Left lobe of liver (tissue), 2 donors: ENCODE measurements around the gene THNSL1. TPM values are rescaled to one million over a fixed set of nuclear protein-coding genes. Genes with fewer than 3 reads are reported as not detected.
A peak's percentile ranks its signal among the peaks of the same experiment; 100 is the strongest.

ENCODE experiments used
- ATAC-seq: fragments of 200-7000 bp; cut with Tn5 transposase; one replicate; pipeline ENCODE4 v1.9.1; 2020; ENCODE audit warnings: mild to moderate bottlenecking, moderate library complexity
- DNase-seq: peaks from one replicate; pipeline ENCODE4 v3.0.0-alpha.2; 2020; ENCODE audit warnings: low spot score
- total RNA-seq: library from RNA; stranded (reverse); gene quantifications from one replicate; pipeline ENCODE4 v1.2.1, GENCODE V29; 2021
- donor health status: DM: no; HTN: no; CAD: no; lungs with moderate emphysema.
- donor health status: DM: no; HTN: yes; CAD: no.

The THNSL1 gene
- total RNA-seq, 1 donor from 2014 or later: 9.2 TPM

- no peak for DNase-seq
- no peak for ATAC-seq
Measured at GRCh38 chr10:25052012-25052411, 35.6 kb downstream of the THNSL1 start.

DNA sequence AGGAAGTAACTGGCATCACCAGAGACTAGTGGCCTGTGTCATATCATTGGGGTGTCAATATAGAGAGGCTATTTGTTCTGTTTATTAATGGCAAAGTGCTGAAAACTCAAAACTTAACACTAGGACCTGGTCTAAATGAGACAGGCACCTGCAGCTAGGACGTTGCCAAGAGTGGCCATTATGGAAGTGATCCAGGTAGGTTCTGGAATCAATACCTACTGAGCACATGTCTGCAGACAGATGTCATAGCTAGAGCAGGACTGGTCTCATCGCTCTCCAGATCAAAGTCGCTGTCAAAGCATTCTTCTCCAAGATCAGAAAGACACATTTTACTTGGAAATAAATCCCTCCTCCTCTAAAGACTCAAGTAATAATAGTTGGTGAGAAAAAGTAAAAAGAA lies 40.3 kb downstream of the THNSL1 start:
- ATAC-seq: peak; percentile 76
- DNase-seq: no peak

DNA sequence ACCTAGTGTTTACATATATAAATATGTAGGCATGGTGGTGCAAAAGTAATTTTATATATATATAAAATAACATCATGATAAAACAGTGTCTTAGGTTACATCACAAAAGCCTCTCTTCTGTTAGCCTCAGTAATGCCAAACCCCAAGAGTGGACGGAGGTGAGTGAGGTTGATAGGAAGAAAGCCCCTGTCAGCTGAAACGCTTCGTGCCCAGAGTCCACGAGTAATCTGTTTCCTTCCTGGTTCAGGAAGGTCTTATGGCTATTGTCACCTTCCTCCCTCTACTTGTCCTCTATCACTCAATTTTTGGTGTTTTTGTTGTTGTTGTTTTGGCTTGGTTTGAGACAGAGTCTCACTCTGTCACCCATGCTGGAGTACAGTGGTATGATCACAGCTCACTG lies 41.5 kb downstream of the THNSL1 start:
- ATAC-seq (no peak), DNase-seq (no peak)

- DNase-seq: peak; percentile 58
Measured at GRCh38 chr10:25059990-25060389, 43.6 kb downstream of the THNSL1 start.

GRCh38 chr10:25061125-25061524 lies 44.7 kb downstream of the THNSL1 start:
- DNase-seq (no peak), ATAC-seq (no peak)

More at GRCh38 chr10:25059990-25060389, 43.6 kb downstream of the THNSL1 start:
- ATAC-seq: peak; percentile 50

GRCh38 chr10:25061711-25062449 lies 45.5 kb downstream of the THNSL1 start:
- peak; percentile 48 for ATAC-seq

GRCh38 chr10:25063157-25063556 lies 46.7 kb downstream of the THNSL1 start:
- DNase-seq (no peak), ATAC-seq (no peak)

More at GRCh38 chr10:25061711-25062449, 45.5 kb downstream of the THNSL1 start:
- DNase-seq: no peak

DNA sequence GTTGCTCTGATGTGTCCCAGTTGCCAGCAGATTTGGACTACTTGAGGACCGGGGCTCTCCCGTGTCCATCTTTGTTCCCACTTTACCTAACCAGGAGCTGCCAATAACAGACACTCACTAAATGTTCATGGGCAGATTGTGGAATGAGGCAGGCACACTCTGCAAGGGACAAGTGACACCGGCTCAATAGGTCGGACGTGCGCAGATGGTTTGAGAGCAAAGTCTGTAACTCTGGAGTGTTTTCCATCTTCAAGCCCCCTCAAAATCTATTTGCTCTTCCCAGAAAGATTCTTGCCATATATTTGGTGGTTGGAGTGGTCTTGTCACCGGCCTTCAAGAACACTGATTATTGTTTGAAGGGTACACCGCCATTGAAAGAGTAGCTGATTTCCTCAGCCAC lies 47.2 kb downstream of the THNSL1 start:
- DNase-seq: no peak
- no peak for ATAC-seq

GRCh38 chr10:25064401-25064800 lies 48.0 kb downstream of the THNSL1 start:
- DNase-seq: no peak
- no peak for ATAC-seq

- ATAC-seq (no peak), DNase-seq (no peak)
Measured at GRCh38 chr10:25065761-25066476, 49.5 kb downstream of the THNSL1 start.

GRCh38 chr10:25068152-25069058 lies 52.0 kb downstream of the THNSL1 start:
- DNase-seq (no peak), ATAC-seq (no peak)

- ATAC-seq: no peak
- no peak for DNase-seq
Measured at GRCh38 chr10:25071227-25071626, 54.8 kb downstream of the THNSL1 start.

- DNase-seq (no peak), ATAC-seq (no peak)
Measured at GRCh38 chr10:25072786-25073185, 56.4 kb downstream of the THNSL1 start.

DNA sequence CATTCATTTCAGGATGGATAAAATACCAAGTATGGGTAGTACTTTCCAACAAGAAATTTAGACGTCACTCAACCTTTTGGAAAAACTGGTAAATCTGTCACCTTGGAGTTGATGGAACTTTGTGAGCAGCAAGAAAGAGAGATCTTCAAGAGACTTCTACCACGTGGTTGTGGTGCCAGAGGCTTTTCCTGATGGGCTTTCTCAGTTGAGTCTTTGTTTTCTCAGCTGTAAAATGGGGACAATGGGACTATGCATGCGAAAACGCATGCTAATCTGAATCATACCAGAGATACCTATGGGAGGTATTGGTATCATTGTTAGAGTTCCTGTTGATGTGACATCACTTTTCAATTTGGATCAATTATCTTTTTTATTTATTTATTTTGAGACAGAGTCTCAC lies 59.4 kb downstream of the THNSL1 start:
- ATAC-seq (no peak), DNase-seq (no peak)

Other genes starting within 250 kb of the THNSL1 start
- 0.63 TPM for gene PRTFDC1, start 64.0 kb upstream of the THNSL1 start, total RNA-seq
- gene ENKUR, start 454 bp upstream of the THNSL1 start, total RNA-seq: 0.48 TPM
- gene GPR158, start 158.4 kb downstream of the THNSL1 start, total RNA-seq: not detected